H1 (cell line): ENCODE measurements around the gene TBC1D22B. TPM values are rescaled to one million over a fixed set of nuclear protein-coding genes. Genes with fewer than 3 reads are reported as not detected.

Experiments used
- CTCF ChIA-PET: fragments of 300-600 bp; sonication (Branson Sonifier 250); formaldehyde crosslinking; loops from one replicate; lab custom pipeline; 2021; ENCODE audit not compliant: partially characterized antibody; lab: Charles Lee
- POLR2A ChIA-PET: fragments of 300-600 bp; sonication (Branson Sonifier 250); formaldehyde crosslinking; loops from one replicate; lab custom pipeline; 2021; ENCODE audit warnings: inconsistent platforms; ENCODE audit not compliant: partially characterized antibody; lab: Charles Lee
- DNase-seq, 2 experiments: peaks; one replicate each; pipeline versions ENCODE4 v3.0.0 to v3.0.0-alpha.2; 2010 to 2022; ENCODE audit warnings: low spot score in 2 of 2, low read depth in 1 of 2, mixed read lengths in 1 of 2
- FAIRE-seq: peaks from 2 replicates; lab custom pipeline; 2011; peaks lifted over from hg19 to GRCh38; lab: Jason Lieb, UNC
- H2AFZ ChIP-seq: 2 replicates; pipeline ENCODE4 v1.8.1; 2012; ENCODE audit warnings: low read length, inconsistent platforms
- H2AK5ac ChIP-seq: 2 replicates; pipeline ENCODE4 v1.6.1; 2013; ENCODE audit warnings: low read depth, low read length
- H2BK120ac ChIP-seq: replicated peaks from 2 replicates; pipeline ENCODE3; 2013; ENCODE audit warnings: low read depth, low read length, inconsistent platforms
- H2BK12ac ChIP-seq: 2 replicates; pipeline ENCODE4 v1.6.1; 2013; ENCODE audit warnings: low read depth, low read length
- H2BK15ac ChIP-seq: 2 replicates; pipeline ENCODE4 v1.6.1; 2013; ENCODE audit warnings: low read length
- H2BK20ac ChIP-seq: 2 replicates; pipeline ENCODE4 v1.6.1; 2013; ENCODE audit warnings: low read length
- H2BK5ac ChIP-seq: 2 replicates; pipeline ENCODE4 v1.6.1; 2013; ENCODE audit warnings: low read depth, low read length
- H3K14ac ChIP-seq: 2 replicates; pipeline ENCODE4 v1.6.1; 2013; ENCODE audit warnings: inconsistent platforms; ENCODE audit not compliant: insufficient read length
- H3K18ac ChIP-seq: 2 replicates; pipeline ENCODE4 v1.6.1; 2013; ENCODE audit warnings: low read length; ENCODE audit errors: extremely low read depth
- H3K23ac ChIP-seq: 2 replicates; pipeline ENCODE4 v1.6.1; 2013; ENCODE audit warnings: inconsistent platforms; ENCODE audit not compliant: insufficient read length
- H3K23me2 ChIP-seq: 2 replicates; pipeline ENCODE4 v1.6.1; 2013; ENCODE audit warnings: low read depth, low read length
- H3K27ac ChIP-seq: 2 replicates; pipeline ENCODE4 v1.6.1; 2011; ENCODE audit warnings: low read depth, low read length, inconsistent platforms
- H3K27me3 ChIP-seq, 4 experiments: replicated peaks in 1 of 4; 1 replicate in 1 of 4; 2 replicates in 3 of 4; pipeline versions ENCODE4 v1.6.1 to v1.8.1; 2011 to 2013; ENCODE audit warnings: low read length in 3 of 4, mild to moderate bottlenecking in 3 of 4, inconsistent platforms in 2 of 4, mixed read lengths in 2 of 4, moderate library complexity in 1 of 4; ENCODE audit not compliant: control insufficient read depth in 3 of 4, insufficient read depth in 3 of 4; ENCODE audit errors: extremely low read depth in 1 of 4
- H3K36me3 ChIP-seq, 4 experiments: 2 replicates each; pipeline versions ENCODE4 v1.6.1 to v1.8.1; 2011 to 2013; ENCODE audit warnings: mild to moderate bottlenecking in 4 of 4, low read length in 3 of 4, moderate library complexity in 2 of 4, control low read depth in 1 of 4, inconsistent platforms in 1 of 4; ENCODE audit not compliant: insufficient read depth in 4 of 4, control insufficient read depth in 2 of 4
- H3K4ac ChIP-seq: replicated peaks from 2 replicates; pipeline ENCODE3; 2013; ENCODE audit warnings: low read length, low read depth, mixed read lengths, inconsistent platforms; ENCODE audit not compliant: insufficient read length
- H3K4me1 ChIP-seq, 4 experiments: replicated peaks in 1 of 4; 1 replicate in 1 of 4; 2 replicates in 3 of 4; pipeline versions ENCODE4 v1.6.1 to v1.8.1; 2011 to 2013; ENCODE audit warnings: low read length in 3 of 4, inconsistent platforms in 2 of 4, mixed read lengths in 1 of 4; ENCODE audit not compliant: insufficient read depth in 4 of 4, control insufficient read depth in 3 of 4
- H3K4me2 ChIP-seq, 2 experiments: 2 replicates each; pipeline versions ENCODE4 v1.6.1 to v1.8.1; 2011 to 2013; ENCODE audit warnings: low read depth in 2 of 2, low read length in 2 of 2, control low read depth in 1 of 2, inconsistent platforms in 1 of 2, mild to moderate bottlenecking in 1 of 2; ENCODE audit not compliant: insufficient read depth in 1 of 2
- H3K4me3 ChIP-seq, 4 experiments: fragments of 200-600, 300-600 bp in 1 of 4; sonication (generic), shearing (Covaris generic), sonication (Bioruptor Twin) in 1 of 4; 2 replicates each; pipeline versions ENCODE4 v1.5.1 to v1.8.1; 2011 to 2016; ENCODE audit warnings: low read length in 4 of 4, low read depth in 3 of 4, control low read depth in 2 of 4, inconsistent platforms in 2 of 4, mild to moderate bottlenecking in 2 of 4, mixed read lengths in 1 of 4, moderate library complexity in 1 of 4; ENCODE audit not compliant: insufficient read depth in 2 of 4; ENCODE audit errors: extremely low read depth in 1 of 4
- H3K56ac ChIP-seq: replicated peaks from 2 replicates; pipeline ENCODE3; 2013; ENCODE audit warnings: low read depth, mild to moderate bottlenecking, mixed read lengths, low read length, inconsistent platforms; ENCODE audit not compliant: insufficient read length
- H3K79me1 ChIP-seq: 2 replicates; pipeline ENCODE4 v1.6.1; 2013; ENCODE audit warnings: low read depth, low read length, control low read depth
- H3K79me2 ChIP-seq, 2 experiments: 2 replicates each; pipeline versions ENCODE4 v1.6.1 to v1.8.1; 2012 to 2013; ENCODE audit warnings: low read length in 2 of 2, mild to moderate bottlenecking in 2 of 2, inconsistent platforms in 1 of 2; ENCODE audit not compliant: insufficient read depth in 2 of 2, control insufficient read depth in 1 of 2
- H3K9ac ChIP-seq, 4 experiments: replicated peaks in 1 of 4; 1 replicate in 1 of 4; 2 replicates in 3 of 4; pipeline versions ENCODE4 v1.6.1 to v1.8.1; 2011 to 2013; ENCODE audit warnings: low read depth in 3 of 4, low read length in 3 of 4, control low read depth in 2 of 4, mild to moderate bottlenecking in 2 of 4, moderate library complexity in 2 of 4, inconsistent platforms in 1 of 4; ENCODE audit errors: extremely low read depth in 1 of 4
- H3K9me3 ChIP-seq, 2 experiments: 2 replicates each; pipeline versions ENCODE4 v1.6.1 to v1.8.1; 2012 to 2013; ENCODE audit warnings: mild to moderate bottlenecking in 2 of 2, moderate library complexity in 2 of 2, control low read depth in 1 of 2, inconsistent platforms in 1 of 2, low read depth in 1 of 2, low read length in 1 of 2, mixed read lengths in 1 of 2; ENCODE audit not compliant: insufficient read depth in 2 of 2
- H4K20me1 ChIP-seq, 2 experiments: replicated peaks in 1 of 2; 2 replicates each; pipeline versions ENCODE3 to v1.8.1; 2011 to 2013; ENCODE audit warnings: inconsistent platforms in 2 of 2, low read length in 2 of 2, mild to moderate bottlenecking in 1 of 2; ENCODE audit not compliant: insufficient read depth in 2 of 2, control insufficient read depth in 1 of 2
- H4K5ac ChIP-seq: 2 replicates; pipeline ENCODE4 v1.6.1; 2013; ENCODE audit warnings: low read length, low read depth, mixed read lengths, inconsistent platforms; ENCODE audit not compliant: insufficient read length
- H4K8ac ChIP-seq: 2 replicates; pipeline ENCODE4 v1.8.0; 2013; ENCODE audit warnings: mild to moderate bottlenecking, moderate library complexity, low read length, inconsistent platforms; ENCODE audit not compliant: insufficient read depth; ENCODE audit errors: extremely low read depth
- H4K91ac ChIP-seq: replicated peaks from 2 replicates; pipeline ENCODE3; 2013; ENCODE audit warnings: low read length, mixed read lengths, inconsistent platforms; ENCODE audit not compliant: insufficient read length
- POLR2A ChIP-seq, 2 experiments: IDR thresholded peaks; 1 replicate in 1 of 2; 2 replicates in 1 of 2; pipeline ENCODE4 v1.6.1; 2011; ENCODE audit warnings: low read depth in 2 of 2, low read length in 2 of 2, mild to moderate bottlenecking in 2 of 2; ENCODE audit errors: control extremely low read depth in 1 of 2
- RBBP5 ChIP-seq: IDR thresholded peaks from 2 replicates; pipeline ENCODE4 v1.7.1; 2012; ENCODE audit warnings: low read depth, mild to moderate bottlenecking, inconsistent platforms, low read length, moderate library complexity, borderline replicate concordance
- SUZ12 ChIP-seq: fragments of 200-600 bp; sonication (generic); IDR thresholded peaks from 2 replicates; pipeline ENCODE4 v1.6.1; 2012; ENCODE audit warnings: mild to moderate bottlenecking, inconsistent platforms, low read length, moderate library complexity, mixed read lengths
- WGBS, 2 experiments: shearing (Covaris generic) in 1 of 2; methylation state at CpG; one replicate each; pipeline versions ENCODE4 v1.1.6 to v1.1.7; 2013 to 2015; ENCODE audit warnings: low lambda C conversion rate in 2 of 2, mixed read lengths in 2 of 2, inconsistent platforms in 1 of 2, low coverage in 1 of 2, missing lambda C conversion rate in 1 of 2; ENCODE audit not compliant: insufficient replicate concordance in 2 of 2, insufficient coverage in 1 of 2, insufficient read length in 1 of 2; ENCODE audit errors: extremely low coverage in 1 of 2, missing lambda C conversion rate in 1 of 2; 5-methylcytosine and 5-hydroxymethylcytosine counted together
- polyA plus RNA-seq, 7 experiments: library from polyadenylated mRNA; depleted of rRNA in 3 of 7; stranded (reverse) in 5 of 7; unstranded in 2 of 7; fragments of >200 nt in 5 of 7; fragments of 200-250 nt in 2 of 7; gene quantifications; 1 replicate in 5 of 7; 2 replicates in 1 of 7; 4 replicates in 1 of 7; pipeline versions ENCODE4 v1.2.1 to v1.2.3, GENCODE V29; 2011 to 2013; ENCODE audit warnings: missing spikeins in 2 of 7, mixed read lengths in 2 of 7
- total RNA-seq: library from RNA; stranded (reverse); fragmentation: NEBNext Ultra II Directional; extraction: Animal tissue kit (Norgen Biotek cat#: 25700); gene quantifications from 2 replicates; pipeline ENCODE4 v1.2.1, GENCODE V29; 2021
- TF ChIP-seq, protein P1 (sequence below), 3 experiments: IDR thresholded peaks; 1 replicate in 2 of 3; 2 replicates in 1 of 3; pipeline versions ENCODE4 v1.5.1 to v1.6.1; 2011; ENCODE audit warnings: low read length in 3 of 3, mild to moderate bottlenecking in 3 of 3, inconsistent platforms in 2 of 3, low read depth in 1 of 3, moderate library complexity in 1 of 3; ENCODE audit not compliant: insufficient read depth in 1 of 3; ENCODE audit errors: control extremely low read depth in 1 of 3

The TBC1D22B gene
- total and polyA plus RNA-seq, 2 of the 8 experiments (the other 6 are each of a cell fraction or from before 2014, with no cell fraction given): 10.1 to 17.4 TPM

DNA sequence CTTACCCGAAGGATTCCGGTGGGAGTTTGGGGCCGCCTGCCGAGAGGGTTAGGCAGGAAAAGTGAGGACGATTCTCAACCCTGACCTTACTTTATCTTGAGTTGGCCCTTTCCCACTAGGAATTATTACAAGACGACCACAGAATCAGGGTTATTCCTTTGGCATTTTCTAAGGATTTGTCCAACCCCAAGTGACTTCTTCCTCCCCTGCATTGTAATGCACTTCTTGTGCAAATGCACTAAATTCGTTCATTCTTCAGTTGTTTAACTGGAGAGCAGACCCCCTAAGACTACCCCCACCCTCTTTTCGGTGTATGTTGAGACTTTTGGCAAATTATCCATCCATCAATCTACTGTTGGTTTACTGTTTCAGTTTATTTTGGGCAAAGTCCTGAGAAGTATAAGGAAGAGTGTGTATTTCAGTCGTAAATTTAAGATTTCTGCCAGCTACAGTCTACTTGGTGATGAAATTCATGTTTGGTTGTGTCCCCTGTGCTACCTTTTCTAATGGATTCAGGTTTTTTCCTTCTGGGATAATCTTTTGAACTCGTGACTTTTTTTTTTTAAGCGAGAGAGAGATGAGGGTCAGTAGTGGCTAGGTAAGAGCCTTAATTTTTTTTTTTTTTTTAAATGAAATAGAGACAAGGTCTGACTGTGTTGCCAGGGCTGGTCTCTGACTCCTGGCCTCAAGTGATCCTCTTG is 983 bp downstream of the TBC1D22B start:
- Histone ChIP-seq H4K91ac (no peak overlapping the region), H2BK5ac (peak overlapping the region; percentile 93; the same call in 1 of the 2 replicates), H3K79me2 (peaks cover 0 to 52% of the 10 kb centered on the region in 2 experiments; a peak in 2 of 4 replicates), H2BK12ac (no peak overlapping the region), H3K4ac (no peak overlapping the region), H2BK120ac (no peak overlapping the region), H3K14ac (no peak overlapping the region), H3K27ac (peak overlapping the region; percentile 92), H3K9ac (peak overlapping the region; percentile 79 to 94 (median 94)), H3K23me2 (peaks cover 7% of the 10 kb centered on the region), H2BK20ac (no peak overlapping the region), H2AK5ac (no peak overlapping the region), H3K9me3 (no peaks in the 10 kb centered on the region), H2BK15ac (no peak overlapping the region), H3K4me3 (peak overlapping the region; percentile 92 to 94 (median 94)), H2AFZ (peak overlapping the region; percentile 66), H3K4me1 (peaks cover 0 to 4% (median 3%) of the 10 kb centered on the region in 4 experiments; a peak in 3 of 7 replicates), H3K18ac (0 out of 2 replicates have a peak overlapping the region, but pooled peaks have one; percentile 51), H4K8ac (peak overlapping the region; percentile 95; the same call in 1 of the 2 replicates), H3K79me1 (0 out of 2 replicates have a peak, but pooled peaks cover 2% of the 10 kb centered on the region), H3K27me3 (no peaks in the 10 kb centered on the region), H3K36me3 (no peaks in the 10 kb centered on the region), H3K4me2 (peak overlapping the region; percentile 67 to 89), H3K23ac (no peak overlapping the region), H3K56ac (no peak overlapping the region), H4K5ac (no peak overlapping the region), H4K20me1 (no peaks in the 10 kb centered on the region)
- 12% methylated on average over 11 of the region's 11 CpGs; no CpG with 5 or more reads in 1 of the 2 experiments for WGBS, 2 experiments
- no peak for DNase-seq
- ChIA-PET POLR2A (interaction anchor here (0.7 to 1.7 kb wide), 6 partner anchors 8 to 300 kb away, joined by 3 to 5 read pairs (median 3); no protein-coding TSS in a partner anchor), CTCF (interaction anchor here (0.6 to 1.2 kb wide), 3 partner anchors 36 to 231 kb away, joined by 3 to 4 read pairs (median 3); partner anchors contain the start of gene PIM1)
- FAIRE-seq: no peak
- TF ChIP-seq, protein P1, sequence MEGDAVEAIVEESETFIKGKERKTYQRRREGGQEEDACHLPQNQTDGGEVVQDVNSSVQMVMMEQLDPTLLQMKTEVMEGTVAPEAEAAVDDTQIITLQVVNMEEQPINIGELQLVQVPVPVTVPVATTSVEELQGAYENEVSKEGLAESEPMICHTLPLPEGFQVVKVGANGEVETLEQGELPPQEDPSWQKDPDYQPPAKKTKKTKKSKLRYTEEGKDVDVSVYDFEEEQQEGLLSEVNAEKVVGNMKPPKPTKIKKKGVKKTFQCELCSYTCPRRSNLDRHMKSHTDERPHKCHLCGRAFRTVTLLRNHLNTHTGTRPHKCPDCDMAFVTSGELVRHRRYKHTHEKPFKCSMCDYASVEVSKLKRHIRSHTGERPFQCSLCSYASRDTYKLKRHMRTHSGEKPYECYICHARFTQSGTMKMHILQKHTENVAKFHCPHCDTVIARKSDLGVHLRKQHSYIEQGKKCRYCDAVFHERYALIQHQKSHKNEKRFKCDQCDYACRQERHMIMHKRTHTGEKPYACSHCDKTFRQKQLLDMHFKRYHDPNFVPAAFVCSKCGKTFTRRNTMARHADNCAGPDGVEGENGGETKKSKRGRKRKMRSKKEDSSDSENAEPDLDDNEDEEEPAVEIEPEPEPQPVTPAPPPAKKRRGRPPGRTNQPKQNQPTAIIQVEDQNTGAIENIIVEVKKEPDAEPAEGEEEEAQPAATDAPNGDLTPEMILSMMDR (IDR thresholded peaks at IDR 0.05; ENCODE audit: control extremely low read depth in 1 of 3, insufficient read depth in 1 of 3, low read depth in 1 of 3, low read length in 3 of 3): no peak
- TF ChIP-seq SUZ12 (no peak), RBBP5 (no peak), POLR2A (IDR thresholded peaks at IDR 0.05; ENCODE audit: control extremely low read depth in 1 of 2, low read depth in 2 of 2, low read length in 2 of 2) (peak in 1 of 2 experiments; percentile 14; a peak in 1 of 3 replicates)
